Erythroblast (primary cell): Measurements from ENCODE around the gene MYO1C.

Experiments used
- GATA1 ChIP-seq: IDR thresholded peaks from 2 replicates; pipeline ENCODE4 v1.6.1; 2011; ENCODE audit warnings: low read depth, mild to moderate bottlenecking, control low read depth, low read length, moderate library complexity
- POLR2A ChIP-seq: IDR thresholded peaks from 2 replicates; pipeline ENCODE4 v1.6.1; 2011; ENCODE audit warnings: mild to moderate bottlenecking, low read length

DNA sequence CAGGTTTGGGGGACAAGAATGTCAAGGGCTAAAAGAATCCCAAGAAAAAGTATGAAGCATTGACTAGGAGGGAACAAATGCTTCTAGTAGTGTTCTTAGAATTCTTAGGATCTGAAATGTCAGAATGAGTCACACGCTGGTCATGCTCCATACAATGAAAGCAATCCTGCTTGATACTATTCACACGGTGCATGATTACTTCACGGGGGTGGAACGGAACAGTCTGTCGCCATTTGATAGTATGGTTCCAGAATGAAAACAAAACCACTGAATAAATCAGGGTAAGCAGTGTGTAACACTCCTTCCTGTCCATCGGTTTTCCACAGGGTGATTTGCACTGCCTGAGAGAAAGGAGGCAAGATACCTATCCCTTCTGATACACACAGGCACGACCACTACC is 69.6 kb downstream of the MYO1C start:
- TF ChIP-seq POLR2A: no peak
- no peak for TF ChIP-seq GATA1
